Tibial nerve (tissue), 4 donors: ENCODE measurements around the gene DHRS7.

ENCODE experiments used
- CTCF ChIP-seq, 5 experiments: fragments of 200-600 bp in 3 of 5; fragments of 450-650 bp in 2 of 5; sonication (generic) in 3 of 5; IDR thresholded peaks; one replicate each; pipeline ENCODE4 v1.5.1; 2016 to 2019; ENCODE audit warnings: antibody characterized with exemption in 5 of 5, mild to moderate bottlenecking in 3 of 5, moderate library complexity in 2 of 5
- EP300 ChIP-seq, 2 donors: sonication (generic); formaldehyde crosslinking; IDR thresholded peaks; one replicate each; pipeline ENCODE4 v1.6.1; 2017; ENCODE audit warnings: antibody characterized with exemption in 2 of 2, mild to moderate bottlenecking in 1 of 2
- POLR2A ChIP-seq, 2 donors: fragments of 450-650 bp; IDR thresholded peaks; one replicate each; pipeline ENCODE4 v1.6.1; 2017; ENCODE audit warnings: antibody characterized with exemption in 2 of 2, mild to moderate bottlenecking in 2 of 2, moderate library complexity in 2 of 2

- TF ChIP-seq EP300 (IDR thresholded peaks at IDR 0.05) (no peak), CTCF (IDR thresholded peaks at IDR 0.05) (no peak), POLR2A (IDR thresholded peaks at IDR 0.05) (no peak)
Observed at GRCh38 chr14:60095231-60095630, 70.0 kb downstream of the DHRS7 start.
